ENCODE data around the gene ELAVL3.

Gene ELAVL3

DNA sequence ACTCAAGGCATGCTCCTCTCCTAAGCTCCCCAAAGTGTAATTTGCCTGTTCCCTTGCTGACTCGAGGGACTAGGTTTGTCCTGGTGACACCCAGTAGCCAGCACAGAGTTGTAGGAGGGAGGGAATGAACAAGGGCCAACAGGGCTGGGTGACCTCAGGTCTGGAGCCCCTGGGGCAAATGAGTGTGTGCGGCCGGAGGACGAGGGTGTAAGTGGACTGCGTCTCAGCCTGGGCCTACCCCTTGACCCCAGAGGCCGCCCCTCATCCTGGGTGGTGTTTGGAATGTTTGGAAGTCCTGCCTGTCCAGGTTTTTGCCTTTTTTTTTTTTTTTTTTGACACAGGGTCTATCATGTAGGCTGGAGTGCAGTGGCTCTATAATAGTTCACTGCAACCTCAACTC, 26.1 kb upstream of the ELAVL3 start:
- TF ChIP-seq, protein P1, sequence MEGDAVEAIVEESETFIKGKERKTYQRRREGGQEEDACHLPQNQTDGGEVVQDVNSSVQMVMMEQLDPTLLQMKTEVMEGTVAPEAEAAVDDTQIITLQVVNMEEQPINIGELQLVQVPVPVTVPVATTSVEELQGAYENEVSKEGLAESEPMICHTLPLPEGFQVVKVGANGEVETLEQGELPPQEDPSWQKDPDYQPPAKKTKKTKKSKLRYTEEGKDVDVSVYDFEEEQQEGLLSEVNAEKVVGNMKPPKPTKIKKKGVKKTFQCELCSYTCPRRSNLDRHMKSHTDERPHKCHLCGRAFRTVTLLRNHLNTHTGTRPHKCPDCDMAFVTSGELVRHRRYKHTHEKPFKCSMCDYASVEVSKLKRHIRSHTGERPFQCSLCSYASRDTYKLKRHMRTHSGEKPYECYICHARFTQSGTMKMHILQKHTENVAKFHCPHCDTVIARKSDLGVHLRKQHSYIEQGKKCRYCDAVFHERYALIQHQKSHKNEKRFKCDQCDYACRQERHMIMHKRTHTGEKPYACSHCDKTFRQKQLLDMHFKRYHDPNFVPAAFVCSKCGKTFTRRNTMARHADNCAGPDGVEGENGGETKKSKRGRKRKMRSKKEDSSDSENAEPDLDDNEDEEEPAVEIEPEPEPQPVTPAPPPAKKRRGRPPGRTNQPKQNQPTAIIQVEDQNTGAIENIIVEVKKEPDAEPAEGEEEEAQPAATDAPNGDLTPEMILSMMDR (IDR thresholded peaks at IDR 0.05): no peak

DNA sequence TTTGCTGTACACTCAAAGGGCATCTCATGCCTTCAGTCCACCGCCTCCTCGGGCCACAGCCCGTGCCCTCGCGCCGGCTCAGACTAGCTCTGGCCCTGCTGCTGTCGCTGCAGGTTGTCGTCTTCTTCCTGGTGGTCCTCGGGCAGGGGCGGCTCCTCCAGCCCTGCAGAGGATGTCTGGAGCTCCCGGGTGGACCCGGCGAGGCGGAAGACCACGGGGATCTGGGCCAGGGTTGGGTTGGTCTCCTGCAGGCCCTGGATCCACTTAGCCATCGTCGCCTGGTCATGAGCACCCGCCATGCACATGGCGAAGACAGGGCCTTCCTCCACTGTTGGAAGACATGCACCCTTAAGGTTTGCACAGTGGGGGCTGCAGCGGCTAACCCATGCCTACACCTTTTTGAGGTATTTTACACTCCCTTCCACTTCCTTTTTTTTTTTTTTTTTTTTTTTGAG, 25.3 kb upstream of the ELAVL3 start:
- TF ChIP-seq, protein P1 (IDR thresholded peaks at IDR 0.05): no peak

DNA sequence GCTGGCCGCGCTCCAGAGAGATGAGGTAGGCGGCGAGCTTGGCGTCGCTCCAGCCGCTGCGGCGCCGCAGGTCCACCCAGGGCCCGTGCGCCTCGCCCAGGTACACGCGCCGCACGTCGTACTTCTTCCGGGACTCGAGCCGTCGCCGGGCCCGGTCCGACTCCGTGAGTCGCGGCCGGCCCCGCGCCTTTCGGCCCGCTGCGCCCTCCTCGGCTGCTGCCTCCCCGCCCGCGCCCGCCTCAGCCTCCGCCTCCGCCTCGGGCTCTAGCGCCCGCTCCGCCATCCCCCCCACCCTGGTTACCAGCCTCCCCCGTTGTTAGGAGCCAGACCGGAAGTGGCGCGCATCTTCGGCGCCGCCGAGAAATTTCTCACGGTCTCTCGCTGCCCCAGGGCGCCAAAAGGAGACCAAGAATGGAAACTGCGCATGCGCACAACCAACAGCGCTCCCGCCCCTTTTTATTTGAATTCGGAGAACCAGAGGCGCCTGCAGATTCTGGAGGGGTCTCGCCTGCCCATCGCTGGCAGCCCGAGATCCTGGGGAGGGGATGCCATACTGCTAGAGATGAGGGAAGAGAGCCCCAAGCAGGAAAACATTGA, 24.8 kb upstream of the ELAVL3 start, which contains the start of gene ZNF653:
Gene ZNF653, minus strand, starts transcription at position 336 of the 597 bp plus-strand sequence. Its CDS starts 53 bp downstream, at position 283.
- TF ChIP-seq, protein P1 (IDR thresholded peaks at IDR 0.05): no peak

DNA sequence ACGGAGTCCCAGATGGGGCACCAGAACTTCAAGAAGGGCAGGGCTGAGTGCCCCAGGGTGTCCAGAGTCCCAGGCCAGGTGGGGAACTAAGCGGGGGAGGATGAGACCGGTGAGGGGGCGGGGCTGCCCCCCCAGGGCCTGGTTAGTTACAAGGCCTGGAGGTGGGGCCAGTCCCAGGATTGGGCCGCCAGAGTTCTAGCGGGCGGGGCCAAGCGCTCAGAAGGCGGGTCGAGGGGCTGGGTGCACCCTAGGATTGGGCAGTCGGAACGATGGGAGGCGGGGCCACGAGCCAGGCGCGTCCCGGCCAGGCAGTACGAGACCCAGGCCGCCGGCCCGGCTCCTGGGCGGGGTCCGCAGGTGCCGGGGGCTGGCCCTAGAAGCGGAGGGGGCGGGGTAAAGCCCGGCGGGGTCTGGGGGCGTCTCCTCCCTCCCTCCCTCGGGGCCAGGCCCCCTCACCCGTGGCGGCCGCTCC, 24.2 kb upstream of the ELAVL3 start:
- TF ChIP-seq, protein P1 (IDR thresholded peaks at IDR 0.05): no peak

DNA sequence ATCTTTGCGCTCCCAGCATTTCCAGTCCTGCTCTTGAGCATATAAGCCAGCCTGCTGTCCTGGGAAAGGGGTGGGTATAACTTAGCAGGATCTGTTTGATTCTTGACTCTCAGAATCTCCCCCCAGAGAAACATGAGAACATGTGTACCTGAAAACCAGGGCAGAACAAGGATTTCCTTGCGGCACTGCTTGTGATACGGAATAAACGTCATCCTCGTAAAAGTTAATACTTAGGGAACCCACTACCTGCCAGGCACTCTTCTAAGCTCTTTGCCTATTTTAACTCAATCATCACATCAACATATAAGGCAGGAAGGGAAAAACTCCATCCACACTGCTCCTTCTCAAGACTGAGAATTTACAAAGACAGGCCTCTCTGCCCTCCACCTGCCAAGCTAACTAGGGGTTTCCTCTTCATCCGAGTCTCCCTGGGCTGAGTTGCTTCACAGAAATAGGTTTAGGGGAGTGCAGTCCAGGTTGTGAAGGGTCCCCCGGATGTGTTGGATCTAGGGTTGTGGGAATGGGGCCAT, 23.7 kb upstream of the ELAVL3 start:
- TF ChIP-seq, protein P1 (IDR thresholded peaks at IDR 0.05): no peak

DNA sequence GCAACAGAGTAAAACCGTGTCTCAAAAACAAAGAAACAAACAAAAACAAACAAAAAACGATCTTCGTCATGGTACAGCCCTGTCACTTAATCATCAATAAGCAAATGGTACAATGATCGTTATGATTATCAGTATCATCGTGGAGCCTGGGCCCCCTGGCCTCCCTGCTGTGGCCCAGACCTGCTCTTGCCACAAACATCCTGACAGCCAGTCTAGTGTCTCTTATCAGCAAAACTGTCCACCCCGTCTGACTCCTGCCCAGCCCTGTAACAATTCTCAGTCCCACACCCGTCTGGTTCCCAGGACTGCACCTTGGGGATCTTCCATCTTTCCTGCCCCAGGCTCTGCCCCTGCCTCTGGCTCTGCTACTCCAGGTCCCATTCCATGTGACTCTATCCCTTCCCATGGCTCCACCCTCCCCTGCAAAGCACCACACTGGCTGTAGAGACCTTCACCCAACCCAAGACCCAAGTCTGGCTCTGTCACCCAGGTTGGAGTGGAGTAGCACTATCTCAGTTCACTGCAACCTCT, 19.1 kb upstream of the ELAVL3 start:
- TF ChIP-seq, protein P1 (IDR thresholded peaks at IDR 0.05): no peak

DNA sequence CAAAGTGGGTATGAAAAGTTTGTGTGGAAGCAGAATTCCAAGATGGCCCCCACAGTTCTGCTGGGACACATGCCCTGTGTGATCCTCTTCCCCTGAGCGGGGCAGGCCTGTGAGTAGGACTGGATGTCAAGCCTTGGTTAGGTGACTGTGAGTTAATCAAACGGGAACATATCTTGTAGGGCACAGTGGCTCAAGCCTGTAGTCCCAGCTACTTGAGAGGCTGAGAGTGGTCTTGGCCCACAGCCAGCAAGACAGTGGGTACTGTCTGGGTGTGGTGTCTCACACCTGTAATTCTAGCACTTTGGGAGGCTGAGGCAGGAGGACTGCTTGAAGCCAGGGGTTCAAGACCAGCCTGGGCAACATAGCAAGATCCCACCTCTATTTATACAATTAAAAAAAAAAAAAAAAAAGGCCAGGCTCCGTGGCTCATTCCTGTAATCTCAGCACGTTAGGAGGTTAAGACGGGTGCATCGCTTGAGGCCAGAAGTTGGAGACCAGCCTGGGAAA, 18.4 kb upstream of the ELAVL3 start:
- TF ChIP-seq, protein P1 (IDR thresholded peaks at IDR 0.05): no peak
